GM13976 (cell line): ENCODE data around the gene CTBP2.

ENCODE experiments used
- DNase-seq: peaks from one replicate; pipeline ENCODE4 v3.0.0; 2012; ENCODE audit warnings: low spot score
- in situ Hi-C: fragments of 300-500 bp; cut with MboI; formaldehyde crosslinking; loops from one replicate; pipeline ENCODE4 v1.12.0; 2022; ENCODE audit warnings: low sequenced_read_pairs, mixed read lengths, inconsistent platforms; ENCODE audit not compliant: unreplicated experiment
- TF ChIP-seq, protein P1 (sequence below): IDR thresholded peaks from 2 replicates; pipeline ENCODE4 v1.5.1; 2012; ENCODE audit warnings: borderline replicate concordance, mild to moderate bottlenecking; ENCODE audit not compliant: insufficient read depth; ENCODE audit errors: extremely low read depth, missing control alignments, control extremely low read depth

The CTBP2 gene

DNA sequence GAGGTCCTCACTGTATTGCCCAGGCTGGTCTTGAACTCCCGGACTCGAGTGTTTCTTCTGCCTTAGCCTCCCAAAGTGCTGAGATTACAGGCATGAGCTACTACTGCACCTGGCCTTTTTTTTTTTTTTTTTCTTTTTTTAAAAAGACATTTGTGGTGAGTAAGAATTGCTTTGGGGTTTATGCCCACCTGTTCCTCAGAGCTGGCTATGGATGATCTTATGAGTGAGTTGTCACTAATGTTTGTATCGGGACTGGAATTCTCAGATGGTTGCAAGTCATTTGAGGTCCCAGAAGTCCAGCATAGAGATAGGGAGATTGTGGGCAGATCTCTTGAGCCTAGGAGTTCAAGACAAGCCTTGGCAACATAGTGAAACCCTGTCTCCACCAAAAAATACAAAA is 183.2 kb downstream of the CTBP2 start:
- in situ Hi-C loops = no loop called here
- no peak for DNase-seq
- TF ChIP-seq, protein P1, sequence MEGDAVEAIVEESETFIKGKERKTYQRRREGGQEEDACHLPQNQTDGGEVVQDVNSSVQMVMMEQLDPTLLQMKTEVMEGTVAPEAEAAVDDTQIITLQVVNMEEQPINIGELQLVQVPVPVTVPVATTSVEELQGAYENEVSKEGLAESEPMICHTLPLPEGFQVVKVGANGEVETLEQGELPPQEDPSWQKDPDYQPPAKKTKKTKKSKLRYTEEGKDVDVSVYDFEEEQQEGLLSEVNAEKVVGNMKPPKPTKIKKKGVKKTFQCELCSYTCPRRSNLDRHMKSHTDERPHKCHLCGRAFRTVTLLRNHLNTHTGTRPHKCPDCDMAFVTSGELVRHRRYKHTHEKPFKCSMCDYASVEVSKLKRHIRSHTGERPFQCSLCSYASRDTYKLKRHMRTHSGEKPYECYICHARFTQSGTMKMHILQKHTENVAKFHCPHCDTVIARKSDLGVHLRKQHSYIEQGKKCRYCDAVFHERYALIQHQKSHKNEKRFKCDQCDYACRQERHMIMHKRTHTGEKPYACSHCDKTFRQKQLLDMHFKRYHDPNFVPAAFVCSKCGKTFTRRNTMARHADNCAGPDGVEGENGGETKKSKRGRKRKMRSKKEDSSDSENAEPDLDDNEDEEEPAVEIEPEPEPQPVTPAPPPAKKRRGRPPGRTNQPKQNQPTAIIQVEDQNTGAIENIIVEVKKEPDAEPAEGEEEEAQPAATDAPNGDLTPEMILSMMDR = no peak

DNA sequence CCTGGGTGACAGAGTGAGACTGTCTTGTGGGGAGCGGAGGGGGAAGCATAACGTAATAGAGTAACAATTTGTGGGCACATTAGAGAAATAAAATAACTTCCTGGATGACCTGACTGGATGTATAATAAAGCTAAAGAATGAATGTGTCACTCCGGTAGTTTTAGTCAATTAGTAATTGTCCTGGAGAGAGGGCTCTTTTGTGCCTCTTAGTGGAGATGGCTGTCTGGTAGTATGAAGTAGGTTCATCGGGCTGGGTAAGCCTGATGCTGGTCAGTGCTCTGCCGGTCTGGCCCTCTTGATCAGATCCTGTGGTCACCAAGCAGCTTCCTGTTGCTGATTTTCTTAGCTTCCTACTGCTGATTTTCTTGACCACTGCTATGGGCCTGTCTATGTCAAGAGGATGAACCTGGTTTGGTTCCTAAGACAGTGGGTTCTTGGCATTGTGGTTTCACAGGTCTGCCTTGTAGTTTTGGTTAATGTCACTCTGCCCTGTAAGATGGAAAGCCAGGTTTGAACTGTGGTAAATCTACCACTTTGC is 184.3 kb downstream of the CTBP2 start:
- DNase-seq = no peak
- in situ Hi-C loops = no loop called here
- TF ChIP-seq, protein P1 = no peak

DNA sequence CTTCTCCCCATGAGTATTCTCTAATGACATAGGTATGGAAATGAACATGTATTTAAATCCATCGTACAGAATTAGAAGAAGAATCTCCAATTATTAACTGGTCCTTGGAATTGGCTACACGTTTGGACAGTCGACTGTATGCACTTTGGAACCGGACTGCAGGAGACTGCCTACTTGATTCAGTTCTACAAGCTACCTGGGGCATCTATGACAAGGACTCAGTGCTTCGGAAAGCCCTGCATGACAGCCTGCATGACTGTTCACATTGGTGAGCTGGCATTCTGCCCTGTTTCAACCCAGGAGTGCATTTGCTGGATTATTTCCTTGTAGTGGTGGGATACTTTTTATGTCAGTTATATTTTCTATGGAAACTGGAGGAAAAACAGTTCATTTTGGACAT is 186.2 kb downstream of the CTBP2 start:
- TF ChIP-seq, protein P1 = no peak
- in situ Hi-C loops = no loop called here
- DNase-seq = no peak

DNA sequence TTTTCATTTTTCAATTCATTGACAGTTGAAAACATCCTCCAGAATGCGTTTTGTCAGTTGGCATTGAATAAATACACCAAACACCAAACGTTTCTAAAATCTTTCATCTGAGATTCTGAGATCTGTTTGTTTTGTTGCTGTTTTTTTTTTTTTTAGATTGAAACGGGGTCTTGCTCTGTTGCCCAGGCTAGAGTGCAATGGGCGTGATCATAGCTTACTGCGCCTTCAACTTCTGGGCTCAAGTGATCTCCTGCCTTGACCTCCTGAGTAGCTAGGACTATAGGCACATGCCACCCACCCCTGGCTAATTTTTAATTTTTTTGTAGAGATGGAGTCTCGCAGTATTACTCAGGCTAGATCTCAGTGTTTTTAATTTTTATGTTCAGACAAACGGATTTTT is 187.7 kb downstream of the CTBP2 start:
- DNase-seq = no peak
- in situ Hi-C loops = no loop called here
- TF ChIP-seq, protein P1 = no peak

DNA sequence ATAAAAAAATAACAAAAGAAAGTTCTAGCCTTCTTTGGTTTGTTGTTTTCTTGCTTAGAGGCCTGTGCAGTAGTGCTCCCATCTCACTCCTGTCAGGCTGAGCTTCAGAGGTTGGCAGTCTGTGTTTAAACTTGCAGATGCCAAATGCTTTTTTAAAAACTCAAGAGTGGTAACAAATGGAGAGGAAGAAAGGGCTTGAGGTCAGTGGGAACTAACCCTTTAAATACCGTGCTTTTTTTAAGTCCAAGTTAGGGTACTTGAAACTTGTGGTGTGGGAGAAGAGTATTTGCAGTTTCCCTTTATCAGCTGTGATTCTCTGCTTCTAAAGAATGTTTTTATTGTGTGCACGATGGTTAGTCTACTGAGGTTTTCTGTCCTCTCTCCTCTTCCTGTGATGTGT is 189.1 kb downstream of the CTBP2 start:
- in situ Hi-C loops = no loop called here
- TF ChIP-seq, protein P1 = no peak
- DNase-seq = no peak

DNA sequence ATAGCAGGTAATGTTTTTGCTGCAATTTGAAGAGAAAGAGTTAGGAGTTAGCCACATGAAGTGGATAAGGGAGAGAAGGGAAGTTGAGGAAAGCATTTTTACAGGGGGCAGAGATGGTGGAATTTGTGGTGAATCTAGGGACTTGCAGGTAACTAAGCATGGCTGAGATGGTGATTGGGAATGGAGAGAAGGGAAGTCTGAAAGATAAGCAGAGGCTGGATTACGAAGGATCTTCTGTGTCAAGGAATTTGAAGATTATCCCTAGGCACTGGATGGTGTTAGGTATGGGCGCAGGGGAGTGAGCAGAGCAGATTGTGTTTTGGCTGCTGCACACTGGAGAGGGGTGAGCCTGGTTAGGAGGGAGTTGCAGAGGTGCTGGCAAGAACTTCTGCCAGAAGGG is 193.1 kb downstream of the CTBP2 start:
- TF ChIP-seq, protein P1 = no peak
- in situ Hi-C loops = no loop called here
- no peak for DNase-seq

DNA sequence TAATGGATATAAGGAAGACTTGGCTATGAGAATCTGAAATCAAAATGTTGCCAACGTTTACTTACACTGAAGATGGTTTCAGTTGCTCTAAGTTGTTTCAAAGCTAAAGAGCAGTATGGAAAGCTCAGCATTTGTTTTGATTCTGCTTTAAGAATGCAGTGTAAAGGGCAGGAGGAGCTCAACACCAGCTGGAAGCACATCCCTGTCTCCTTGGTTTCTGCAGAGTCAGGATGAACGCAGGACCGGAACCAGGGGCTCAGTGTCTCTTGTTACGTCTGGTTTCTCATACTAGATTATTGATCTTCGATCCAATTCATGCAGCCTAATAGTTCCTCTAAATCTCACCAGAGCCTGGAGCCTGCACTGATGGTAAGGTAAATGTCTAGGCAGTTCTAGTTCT is 194.4 kb downstream of the CTBP2 start:
- DNase-seq = no peak
- in situ Hi-C loops = no loop called here

More for the DNA sequence above, 194.4 kb downstream of the CTBP2 start:
- TF ChIP-seq, protein P1 = no peak
